GM12891 (cell line): ENCODE measurements around the gene CLCF1.

Source experiments
- POLR2A ChIP-seq: IDR thresholded peaks from 2 replicates; pipeline ENCODE4 v1.6.1; 2011; ENCODE audit warnings: low read depth, low read length, control low read depth
- POLR2AphosphoS5 ChIP-seq: IDR thresholded peaks from 2 replicates; pipeline ENCODE4 v1.6.1; 2011; ENCODE audit warnings: low read depth, low read length, control low read depth
- POU2F2 ChIP-seq: IDR thresholded peaks from 2 replicates; pipeline ENCODE4 v1.6.1; 2011; ENCODE audit warnings: low read depth, mild to moderate bottlenecking, control low read depth, low read length, moderate library complexity
- TAF1 ChIP-seq: IDR thresholded peaks from 2 replicates; pipeline ENCODE4 v1.6.1; 2011; ENCODE audit warnings: low read depth, low read length, control low read depth

GRCh38 chr11:67410984-67411784 lies 37.8 kb upstream of the CLCF1 start:
- TF ChIP-seq POLR2A (no peak), POLR2AphosphoS5 (no peak), TAF1 (no peak), POU2F2 (no peak)
